HFFc6 (cell line): ENCODE data around the gene SEC14L1. TPM values are rescaled to one million over a fixed set of nuclear protein-coding genes. Genes with fewer than 3 reads are reported as not detected.
A peak's percentile ranks its signal among the peaks of the same experiment; 100 is the strongest.

Experiments used
- DNase-seq: peaks from one replicate; pipeline ENCODE4 v3.0.0-alpha.2; 2018
- H3K27ac Mint-ChIP-seq: 2 replicates; pipeline ENCODE4 v1.8.0; 2020; ENCODE audit warnings: mild to moderate bottlenecking, mixed read lengths
- H3K27me3 Mint-ChIP-seq: 2 replicates; pipeline ENCODE4 v1.8.0; 2021; ENCODE audit warnings: mild to moderate bottlenecking, moderate library complexity, mixed read lengths; ENCODE audit not compliant: insufficient read depth
- H3K36me3 Mint-ChIP-seq: 2 replicates; pipeline ENCODE4 v1.8.0; 2021; ENCODE audit warnings: low read depth, mixed read lengths
- H3K4me1 Mint-ChIP-seq: 2 replicates; pipeline ENCODE4 v1.8.0; 2020; ENCODE audit warnings: low read depth, mixed read lengths
- H3K4me3 Mint-ChIP-seq: 2 replicates; pipeline ENCODE4 v1.8.0; 2020; ENCODE audit warnings: mild to moderate bottlenecking, moderate library complexity, mixed read lengths
- H3K9me3 Mint-ChIP-seq: 2 replicates; pipeline ENCODE4 v1.8.0; 2020; ENCODE audit warnings: mild to moderate bottlenecking, mixed read lengths
- CTCF ChIP-seq: fragments of 200-600 bp; sonication (generic); IDR thresholded peaks from 2 replicates; pipeline ENCODE4 v1.5.0; 2021; ENCODE audit warnings: antibody characterized with exemption, mild to moderate bottlenecking
- total RNA-seq, 6 experiments: library from RNA; stranded (reverse); fragmentation: NEBNext Ultra II Directional; extraction: Animal tissue kit (Norgen Biotek cat#: 25700); gene quantifications; 2 replicates in 1 of 6; 3 replicates in 5 of 6; pipeline ENCODE4 v1.2.3, GENCODE V29; 2021

The SEC14L1 gene
- total RNA-seq, 6 experiments from 2014 or later, result 63.0 to 91.4 (median 75.0) TPM

DNA sequence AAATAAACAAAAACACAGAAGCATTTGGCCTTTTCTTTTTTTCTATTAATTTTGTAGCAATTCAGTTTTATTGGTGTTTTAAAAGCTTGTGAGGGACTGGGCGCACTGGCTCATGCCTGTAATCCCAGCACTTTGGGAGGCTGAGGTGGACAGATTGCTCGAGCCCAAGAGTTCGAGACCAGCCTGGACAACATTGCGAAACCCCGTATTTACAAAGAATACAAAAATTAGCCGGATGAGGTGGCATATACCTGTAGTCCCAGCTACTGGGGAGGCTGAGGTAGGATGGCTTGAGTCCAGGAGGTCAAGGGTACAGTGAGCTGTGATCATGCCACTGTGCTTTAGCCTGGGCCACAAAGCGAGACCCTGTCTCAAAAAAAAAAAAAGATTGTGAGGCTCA is 53.4 kb downstream of the SEC14L1 start:
- H3K27me3 Mint-ChIP-seq, result peaks cover 3% of the 10 kb centered on the region
- no peak overlapping the region for H3K4me3 Mint-ChIP-seq

DNA sequence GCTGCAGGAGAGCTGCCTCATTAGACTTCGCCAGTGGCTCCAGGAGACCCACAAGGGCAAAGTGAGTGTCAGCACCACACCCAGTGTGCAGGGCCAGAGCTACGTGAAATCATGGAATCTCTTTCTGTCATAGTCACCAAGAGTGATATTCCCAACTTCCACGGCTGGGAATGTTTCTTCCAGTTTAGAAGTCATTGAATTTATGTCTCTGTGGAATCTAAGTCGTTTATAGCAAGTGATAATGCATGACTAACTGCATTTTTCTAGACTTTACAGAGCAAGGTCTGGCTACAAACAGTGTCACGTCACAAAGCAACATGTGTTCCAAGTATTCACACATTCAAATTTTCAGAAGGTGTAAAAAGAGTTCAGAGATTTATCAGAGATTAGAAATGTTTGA is 55.5 kb downstream of the SEC14L1 start:
- DNase-seq, result no peak
- Mint-ChIP-seq H3K36me3 (peaks cover 63% of the 10 kb centered on the region), H3K4me1 (no peaks in the 10 kb centered on the region), H3K9me3 (no peaks in the 10 kb centered on the region), H3K4me3 (no peak overlapping the region), H3K27ac (no peak overlapping the region), H3K27me3 (peaks cover 3% of the 10 kb centered on the region)
- no peak for TF ChIP-seq CTCF

More for the DNA sequence above, 53.4 kb downstream of the SEC14L1 start:
- Mint-ChIP-seq H3K9me3 (no peaks in the 10 kb centered on the region), H3K27ac (no peak overlapping the region), H3K36me3 (peaks cover 56% of the 10 kb centered on the region), H3K4me1 (no peaks in the 10 kb centered on the region)
- no peak for TF ChIP-seq CTCF
- DNase-seq, result no peak

DNA sequence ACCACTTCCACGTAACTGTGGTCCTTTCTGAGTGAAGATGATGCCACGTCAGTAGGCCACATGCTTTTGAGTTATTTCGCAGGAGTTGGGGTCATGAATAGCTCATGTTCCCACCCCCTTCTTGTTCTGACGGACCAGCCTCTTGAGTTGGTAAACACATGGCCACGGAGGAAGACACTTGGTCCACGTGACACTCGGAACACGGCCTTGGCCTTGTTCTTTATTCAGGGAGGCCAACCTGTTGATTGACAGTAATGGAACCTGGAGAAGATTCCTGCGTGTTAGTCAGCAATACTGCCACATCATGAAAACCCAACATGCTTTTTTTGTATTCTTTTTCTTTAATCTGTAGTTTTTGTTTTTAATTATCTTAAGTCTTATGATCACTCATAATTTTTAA is 56.3 kb downstream of the SEC14L1 start:
- H3K36me3 Mint-ChIP-seq, result peaks cover 64% of the 10 kb centered on the region
- no peak overlapping the region for H3K27ac Mint-ChIP-seq
- H3K4me3 Mint-ChIP-seq, result no peak overlapping the region
- no peak for TF ChIP-seq CTCF
- DNase-seq, result no peak
- no peaks in the 10 kb centered on the region for H3K9me3 Mint-ChIP-seq
- no peaks in the 10 kb centered on the region for H3K4me1 Mint-ChIP-seq
- peaks cover 3% of the 10 kb centered on the region for H3K27me3 Mint-ChIP-seq

- peaks cover 3% of the 10 kb centered on the region for H3K4me1 Mint-ChIP-seq
- H3K4me3 Mint-ChIP-seq, result no peak overlapping the region
- H3K36me3 Mint-ChIP-seq, result peaks cover 58% of the 10 kb centered on the region
- TF ChIP-seq CTCF, result no peak
- no peaks in the 10 kb centered on the region for H3K9me3 Mint-ChIP-seq
- no peak for DNase-seq
- H3K27ac Mint-ChIP-seq, result no peak overlapping the region
- H3K27me3 Mint-ChIP-seq, result no peaks in the 10 kb centered on the region; the same call in 1 of the 2 replicates
Observed at GRCh38 chr17:77200711-77201110, 59.9 kb downstream of the SEC14L1 start.

- Mint-ChIP-seq H3K36me3 (peaks cover 52% of the 10 kb centered on the region), H3K4me1 (peaks cover 23% of the 10 kb centered on the region), H3K27ac (no peak overlapping the region), H3K9me3 (no peaks in the 10 kb centered on the region), H3K27me3 (peaks cover 2% of the 10 kb centered on the region; the same call in 1 of the 2 replicates), H3K4me3 (no peak overlapping the region)
- DNase-seq, result no peak
- TF ChIP-seq CTCF, result no peak
Observed at GRCh38 chr17:77203436-77203835, 62.7 kb downstream of the SEC14L1 start.

DNA sequence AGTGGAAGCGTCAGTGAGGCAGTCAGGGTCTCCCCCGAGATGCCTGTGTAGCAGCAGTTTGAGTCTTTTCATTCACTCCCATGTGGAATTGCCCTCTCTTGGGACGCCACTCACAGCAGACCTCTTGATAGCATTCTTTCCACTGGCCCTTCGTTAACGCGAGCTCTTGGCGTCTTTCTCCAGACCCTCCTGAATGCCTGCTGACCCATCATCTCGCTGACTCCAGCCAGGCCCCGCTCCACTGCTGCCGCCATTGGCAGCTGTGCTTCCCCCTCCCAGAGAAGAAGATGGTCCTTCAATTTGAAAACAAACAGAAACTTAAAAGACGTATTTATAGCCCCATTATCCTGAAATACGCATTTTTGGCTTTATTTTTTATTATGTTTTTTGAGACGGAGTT is 63.1 kb downstream of the SEC14L1 start:
- 0 out of 2 replicates have a peak overlapping the region, but pooled peaks have one; percentile 29 for H3K27ac Mint-ChIP-seq
- H3K9me3 Mint-ChIP-seq, result no peaks in the 10 kb centered on the region
- H3K36me3 Mint-ChIP-seq, result peaks cover 51% of the 10 kb centered on the region
- H3K4me1 Mint-ChIP-seq, result peaks cover 27% of the 10 kb centered on the region
- DNase-seq, result no peak
- no peak for TF ChIP-seq CTCF
- H3K27me3 Mint-ChIP-seq, result peaks cover 2% of the 10 kb centered on the region; the same call in 1 of the 2 replicates
- H3K4me3 Mint-ChIP-seq, result no peak overlapping the region
